Endothelial cell of umbilical vein (primary cell): Measurements from ENCODE around the gene TNRC6C. TPM values are rescaled to one million over a fixed set of nuclear protein-coding genes. Genes with fewer than 3 reads are reported as not detected.

Experiments
- BruUV-seq: library from RNA; stranded (reverse); fragments of 400-500 nt; replicated peaks from 2 replicates; lab custom pipeline; 2021; lab: Mats Ljungman, UMichigan
- CTCF ChIA-PET: fragments of 300-600, 350-600 bp; sonication (Branson Sonifier 250); formaldehyde crosslinking; loops from one replicate; lab custom pipeline; 2021; ENCODE audit warnings: antibody characterized with exemption, inconsistent platforms; lab: Charles Lee
- POLR2A ChIA-PET: fragments of 300-600, 350-600 bp; sonication (Branson Sonifier 250); formaldehyde crosslinking; loops from one replicate; lab custom pipeline; 2021; ENCODE audit warnings: antibody characterized with exemption, inconsistent platforms; lab: Charles Lee
- DNase-seq: peaks from one replicate; pipeline ENCODE4 v3.0.0-alpha.2; 2011; ENCODE audit warnings: low read depth, low spot score
- FAIRE-seq: peaks from 2 replicates; lab custom pipeline; 2011; peaks lifted over from hg19 to GRCh38; lab: Jason Lieb, UNC
- H2AFZ ChIP-seq: 2 replicates; pipeline ENCODE4 v1.6.0; 2012; ENCODE audit warnings: low read depth, low read length, control low read depth, inconsistent platforms
- H3K27ac ChIP-seq: 2 replicates; pipeline ENCODE4 v1.5.1; 2011; ENCODE audit warnings: low read depth, mild to moderate bottlenecking, control low read depth, low read length, moderate library complexity; ENCODE audit not compliant: insufficient read depth
- H3K27me3 ChIP-seq, 2 experiments: 2 replicates each; pipeline versions ENCODE4 v1.6.0 to v1.6.1; 2011; ENCODE audit warnings: low read length in 2 of 2, mixed read lengths in 1 of 2; ENCODE audit not compliant: control insufficient read depth in 2 of 2, insufficient read depth in 2 of 2
- H3K36me3 ChIP-seq, 2 experiments: 2 replicates in 1 of 2; 3 replicates in 1 of 2; pipeline ENCODE4 v1.5.1; 2011; ENCODE audit warnings: low read length in 2 of 2, mild to moderate bottlenecking in 1 of 2, moderate library complexity in 1 of 2; ENCODE audit not compliant: control insufficient read depth in 2 of 2, insufficient read depth in 2 of 2; ENCODE audit errors: extremely low read depth in 1 of 2
- H3K4me1 ChIP-seq: 3 replicates; pipeline ENCODE4 v1.5.1; 2011; ENCODE audit warnings: mild to moderate bottlenecking, low read length; ENCODE audit not compliant: control insufficient read depth, insufficient read depth; ENCODE audit errors: extremely low read depth
- H3K4me2 ChIP-seq: 2 replicates; pipeline ENCODE4 v1.6.1; 2011; ENCODE audit warnings: low read length, control low read depth, mixed read lengths; ENCODE audit not compliant: insufficient read depth
- H3K4me3 ChIP-seq, 3 experiments: fragments of 200-600 bp in 1 of 3; sonication (generic), shearing (Covaris generic) in 1 of 3; replicated peaks in 1 of 3; 2 replicates each; pipeline ENCODE4 v1.5.1; 2011 to 2016; ENCODE audit warnings: control low read depth in 3 of 3, low read length in 3 of 3, mild to moderate bottlenecking in 2 of 3, inconsistent platforms in 1 of 3, low read depth in 1 of 3, moderate library complexity in 1 of 3; ENCODE audit not compliant: insufficient read depth in 1 of 3
- H3K79me2 ChIP-seq: 2 replicates; pipeline ENCODE4 v1.6.0; 2012; ENCODE audit warnings: low read length, inconsistent platforms; ENCODE audit not compliant: control insufficient read depth, insufficient read depth
- H3K9ac ChIP-seq: replicated peaks from 2 replicates; pipeline ENCODE3; 2011; ENCODE audit warnings: low read length, control low read depth; ENCODE audit not compliant: insufficient read depth; ENCODE audit errors: extremely low read depth
- H3K9me1 ChIP-seq: replicated peaks from 3 replicates; pipeline ENCODE4 v1.6.0; 2011; ENCODE audit warnings: mild to moderate bottlenecking, low read length; ENCODE audit not compliant: control insufficient read depth, insufficient read depth; ENCODE audit errors: extremely low read depth
- H3K9me3 ChIP-seq: replicated peaks from 2 replicates; pipeline ENCODE4 v1.5.1; 2012; ENCODE audit warnings: low read length, inconsistent platforms; ENCODE audit not compliant: control insufficient read depth, insufficient read depth
- H4K20me1 ChIP-seq: replicated peaks from 2 replicates; pipeline ENCODE3; 2011; ENCODE audit warnings: mild to moderate bottlenecking, low read length; ENCODE audit not compliant: control insufficient read depth, insufficient read depth; ENCODE audit errors: extremely low read depth
- EZH2 ChIP-seq: IDR thresholded peaks from 2 replicates; pipeline ENCODE4 v1.6.1; 2012; ENCODE audit warnings: borderline replicate concordance, low read depth, mild to moderate bottlenecking, moderate library complexity, low read length, inconsistent platforms; ENCODE audit not compliant: severe bottlenecking
- GATA2 ChIP-seq: IDR thresholded peaks from 2 replicates; pipeline ENCODE4 v1.7.0; 2011; ENCODE audit warnings: low read depth, mild to moderate bottlenecking, moderate library complexity, mixed read lengths, low read length; ENCODE audit not compliant: insufficient read length, insufficient read depth
- JUN ChIP-seq: IDR thresholded peaks from 2 replicates; pipeline ENCODE4 v1.6.1; 2011; ENCODE audit warnings: borderline replicate concordance, low read depth; ENCODE audit not compliant: insufficient read length, insufficient read depth
- POLR2AphosphoS5 ChIP-seq: IDR thresholded peaks from 2 replicates; pipeline ENCODE4 v1.6.1; 2012; ENCODE audit warnings: low read depth, mild to moderate bottlenecking, control low read depth, low read length, moderate library complexity; ENCODE audit not compliant: insufficient read depth
- dilution Hi-C: fragments of 300-500 bp; cut with MboI; formaldehyde crosslinking; loops from one replicate; pipeline ENCODE4 v1.15.0; 2019; ENCODE audit warnings: low sequenced_read_pairs; ENCODE audit not compliant: extremely low pct_ligation_motif_present
- intact Hi-C: fragments of 100-400 bp; cut with micrococcal nuclease; formaldehyde crosslinking; loops from one replicate; pipeline ENCODE4 v1.10.0; 2022
- polyA plus RNA-seq, 4 experiments: library from polyadenylated mRNA; depleted of rRNA in 3 of 4; stranded (reverse) in 3 of 4; unstranded in 1 of 4; fragments of >200 nt; gene quantifications; 2 replicates each; pipeline versions ENCODE4 v1.2.1 to v1.2.3, GENCODE V29; 2011 to 2012; ENCODE audit warnings: missing spikeins in 1 of 4
- total RNA-seq: library from RNA; stranded (reverse); gene quantifications from 2 replicates; pipeline ENCODE4 v1.2.3, GENCODE V29; 2021
- TF ChIP-seq, protein P1 (sequence below), 2 donors: IDR thresholded peaks; 1 replicate in 1 of 2; 2 replicates in 1 of 2; pipeline ENCODE4 v1.5.1; 2011; ENCODE audit warnings: low read length in 2 of 2, mild to moderate bottlenecking in 2 of 2, moderate library complexity in 2 of 2, control low read depth in 1 of 2, inconsistent platforms in 1 of 2, low read depth in 1 of 2; ENCODE audit not compliant: insufficient read depth in 1 of 2; ENCODE audit errors: extremely low read depth in 1 of 2

TNRC6C gene
- total and polyA plus RNA-seq, 2 donors (not counting 3 experiments of a cell fraction or from before 2014, with no cell fraction given) = 2.1 to 17.5 TPM

DNA sequence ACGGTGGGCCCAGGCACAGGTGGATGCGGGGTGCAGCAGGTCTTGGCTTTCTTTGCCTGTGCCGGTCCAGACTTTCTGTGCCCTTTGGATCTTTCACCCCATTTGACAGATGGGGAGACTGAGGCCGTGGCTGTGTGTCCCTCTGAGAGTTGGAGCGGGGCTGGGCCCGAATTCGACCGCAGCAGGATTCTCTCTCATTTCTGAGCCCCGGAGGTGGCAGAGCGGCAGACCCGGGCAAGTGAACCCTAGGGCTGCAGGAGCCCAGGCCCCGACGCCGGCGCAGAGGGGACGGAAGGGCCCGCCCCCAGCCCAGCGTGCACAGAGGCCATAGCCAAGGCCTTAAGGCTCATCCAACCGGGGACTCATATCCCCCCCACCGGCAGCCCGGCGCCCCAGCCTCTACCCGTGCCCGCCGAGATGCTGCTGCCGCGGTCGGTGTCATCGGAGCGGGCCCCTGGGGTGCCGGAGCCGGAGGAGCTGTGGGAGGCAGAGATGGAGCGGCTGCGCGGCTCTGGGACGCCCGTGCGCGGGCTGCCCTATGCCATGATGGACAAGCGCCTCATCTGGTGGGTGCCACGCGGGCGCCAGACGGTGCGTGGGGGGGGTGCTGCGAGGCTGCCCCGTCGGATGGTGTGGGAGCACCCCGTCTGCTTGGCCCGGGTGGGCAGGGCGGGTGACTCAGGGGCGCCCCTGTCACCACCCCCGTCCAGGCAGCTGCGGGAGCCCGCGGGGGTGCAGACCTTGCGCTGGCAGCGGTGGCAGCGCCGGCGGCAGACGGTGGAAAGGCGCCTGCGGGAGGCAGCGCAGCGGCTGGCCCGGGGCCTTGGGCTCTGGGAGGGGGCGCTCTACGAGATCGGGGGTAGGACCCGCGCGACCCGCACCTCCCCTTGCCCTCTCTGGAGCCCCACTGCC is 172.9 kb downstream of the TNRC6C start:
- FAIRE-seq (no peak), DNase-seq (no peak)
- intact Hi-C loops (loop anchor here (5.0 kb wide), 1 partner anchor 36 kb away; the partner anchor contains the start of gene SYNGR2), dilution Hi-C loops (no loop called here)
- POLR2A ChIA-PET = no interaction called here
- no peaks in the 10 kb centered on the region for H3K36me3 ChIP-seq
- BruUV-seq = no TSS peak
- no peaks in the 10 kb centered on the region for H3K27me3 ChIP-seq
- H3K4me1 ChIP-seq = peaks cover 26% of the 10 kb centered on the region
- no peaks in the 10 kb centered on the region for H3K79me2 ChIP-seq
- no peaks in the 10 kb centered on the region for H3K9me1 ChIP-seq
- no peak overlapping the region for H3K27ac ChIP-seq
- H3K4me3 ChIP-seq = no peak overlapping the region
- no peaks in the 10 kb centered on the region for H3K9me3 ChIP-seq
- no peak overlapping the region for H3K9ac ChIP-seq
- no peaks in the 10 kb centered on the region for H4K20me1 ChIP-seq
- CTCF ChIA-PET = no interaction called here
- no peak overlapping the region for H3K4me2 ChIP-seq
- TF ChIP-seq GATA2 = no peak
- TF ChIP-seq POLR2AphosphoS5 = no peak
- no peak overlapping the region for H2AFZ ChIP-seq

DNA sequence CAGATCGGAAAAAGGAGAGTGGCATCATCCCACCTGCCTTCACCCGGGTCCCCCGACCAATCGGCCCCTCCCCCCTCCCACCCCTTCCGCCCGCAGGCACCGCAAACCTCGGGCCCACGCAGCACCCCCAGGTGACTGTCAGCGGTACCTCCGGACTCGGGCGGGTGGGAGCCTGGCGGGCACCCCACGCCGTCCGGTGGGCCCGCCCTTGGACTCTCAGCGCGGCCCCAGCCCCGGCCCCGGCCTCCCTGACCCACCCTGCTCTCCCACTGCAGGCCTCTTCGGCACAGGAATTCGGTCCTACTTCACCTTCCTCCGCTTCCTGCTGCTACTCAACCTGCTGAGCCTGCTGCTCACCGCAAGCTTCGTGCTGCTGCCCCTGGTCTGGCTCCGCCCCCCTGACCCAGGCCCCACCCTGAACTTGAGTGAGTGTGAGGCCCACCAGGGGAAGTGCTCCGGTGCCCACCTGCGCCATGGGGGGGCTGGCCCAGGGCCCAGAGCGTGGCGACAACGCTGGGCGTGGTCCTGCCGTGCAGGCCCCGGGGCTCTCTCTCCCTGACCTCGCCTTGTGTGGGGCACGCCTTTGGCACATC is 173.7 kb downstream of the TNRC6C start:
- Histone ChIP-seq H3K79me2 (no peaks in the 10 kb centered on the region), H3K4me1 (peaks cover 23% of the 10 kb centered on the region), H4K20me1 (no peaks in the 10 kb centered on the region), H3K9me3 (no peaks in the 10 kb centered on the region), H3K9ac (no peak overlapping the region), H3K27ac (no peak overlapping the region), H3K27me3 (no peaks in the 10 kb centered on the region), H3K36me3 (no peaks in the 10 kb centered on the region), H3K4me2 (no peak overlapping the region), H2AFZ (no peak overlapping the region), H3K4me3 (no peak overlapping the region), H3K9me1 (no peaks in the 10 kb centered on the region)
- FAIRE-seq (no peak), DNase-seq (no peak)
- no TSS peak for BruUV-seq
- intact Hi-C loops (loop anchor here (5.0 kb wide), 1 partner anchor 35 kb away; the partner anchor contains the start of gene SYNGR2), dilution Hi-C loops (no loop called here)
- ChIA-PET CTCF (no interaction called here), POLR2A (no interaction called here)
- TF ChIP-seq, protein P1, sequence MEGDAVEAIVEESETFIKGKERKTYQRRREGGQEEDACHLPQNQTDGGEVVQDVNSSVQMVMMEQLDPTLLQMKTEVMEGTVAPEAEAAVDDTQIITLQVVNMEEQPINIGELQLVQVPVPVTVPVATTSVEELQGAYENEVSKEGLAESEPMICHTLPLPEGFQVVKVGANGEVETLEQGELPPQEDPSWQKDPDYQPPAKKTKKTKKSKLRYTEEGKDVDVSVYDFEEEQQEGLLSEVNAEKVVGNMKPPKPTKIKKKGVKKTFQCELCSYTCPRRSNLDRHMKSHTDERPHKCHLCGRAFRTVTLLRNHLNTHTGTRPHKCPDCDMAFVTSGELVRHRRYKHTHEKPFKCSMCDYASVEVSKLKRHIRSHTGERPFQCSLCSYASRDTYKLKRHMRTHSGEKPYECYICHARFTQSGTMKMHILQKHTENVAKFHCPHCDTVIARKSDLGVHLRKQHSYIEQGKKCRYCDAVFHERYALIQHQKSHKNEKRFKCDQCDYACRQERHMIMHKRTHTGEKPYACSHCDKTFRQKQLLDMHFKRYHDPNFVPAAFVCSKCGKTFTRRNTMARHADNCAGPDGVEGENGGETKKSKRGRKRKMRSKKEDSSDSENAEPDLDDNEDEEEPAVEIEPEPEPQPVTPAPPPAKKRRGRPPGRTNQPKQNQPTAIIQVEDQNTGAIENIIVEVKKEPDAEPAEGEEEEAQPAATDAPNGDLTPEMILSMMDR (IDR thresholded peaks at IDR 0.05; ENCODE audit: extremely low read depth in 1 of 2, insufficient read depth in 1 of 2, low read depth in 1 of 2, low read length in 2 of 2) = no peak
- no peak for TF ChIP-seq POLR2AphosphoS5
- TF ChIP-seq JUN = no peak
- peak; percentile 5 for TF ChIP-seq EZH2
